Hepatocyte (in vitro differentiated cells): ENCODE results near the gene LVRN. TPM values are rescaled to one million over a fixed set of nuclear protein-coding genes. Genes with fewer than 3 reads are reported as not detected.
A peak's percentile ranks its signal among the peaks of the same experiment; 100 is the strongest.

Experiments
- DNase-seq: peaks from one replicate; pipeline ENCODE4 v3.0.0-alpha.2; 2016; ENCODE audit warnings: low spot score
- H2AFZ ChIP-seq: fragments of 200-600 bp; sonication (generic); 2 replicates; pipeline ENCODE4 v1.6.0; 2016; ENCODE audit warnings: antibody characterized with exemption, mild to moderate bottlenecking
- H3K27ac ChIP-seq: fragments of 200-600 bp; sonication (generic); 2 replicates; pipeline ENCODE4 v1.5.1; 2016; ENCODE audit warnings: mild to moderate bottlenecking
- H3K27me3 ChIP-seq: fragments of 200-600 bp; sonication (generic); 2 replicates; pipeline ENCODE4 v1.6.1; 2016
- H3K36me3 ChIP-seq: fragments of 200-600 bp; sonication (generic); replicated peaks from 2 replicates; pipeline ENCODE4 v1.5.1; 2016; ENCODE audit warnings: low read depth; ENCODE audit not compliant: insufficient read depth
- H3K4me1 ChIP-seq: fragments of 200-600 bp; sonication (generic); 2 replicates; pipeline ENCODE4 v1.5.1; 2016; ENCODE audit warnings: mild to moderate bottlenecking, moderate library complexity; ENCODE audit not compliant: insufficient read depth
- H3K4me2 ChIP-seq: fragments of 200-600 bp; sonication (generic); 2 replicates; pipeline ENCODE4 v1.6.0; 2016
- H3K4me3 ChIP-seq: fragments of 200-600 bp; sonication (generic); 2 replicates; pipeline ENCODE4 v1.5.1; 2016; ENCODE audit warnings: mild to moderate bottlenecking
- H3K79me2 ChIP-seq: fragments of 200-600 bp; sonication (generic); 2 replicates; pipeline ENCODE4 v1.6.0; 2017; ENCODE audit warnings: mild to moderate bottlenecking
- H3K9me2 ChIP-seq: fragments of 200-600 bp; sonication (generic); replicated peaks from 2 replicates; pipeline ENCODE4 v1.6.0; 2017; ENCODE audit warnings: mild to moderate bottlenecking; ENCODE audit not compliant: insufficient read depth
- H3K9me3 ChIP-seq: fragments of 200-600 bp; sonication (generic); 2 replicates; pipeline ENCODE4 v1.5.1; 2016; ENCODE audit warnings: low read depth, mild to moderate bottlenecking
- H4K20me1 ChIP-seq: fragments of 200-600 bp; sonication (generic); 2 replicates; pipeline ENCODE4 v1.6.0; 2016; ENCODE audit warnings: mild to moderate bottlenecking; ENCODE audit not compliant: insufficient read depth, poor library complexity, severe bottlenecking
- EZH2 ChIP-seq: fragments of 200-600 bp; sonication (generic); IDR thresholded peaks from 2 replicates; pipeline ENCODE4 v1.6.1; 2016; ENCODE audit warnings: antibody characterized with exemption, mild to moderate bottlenecking, borderline replicate concordance
- EZH2phosphoT487 ChIP-seq: fragments of 200-600 bp; sonication (generic); IDR thresholded peaks from one replicate; pipeline ENCODE4 v1.6.1; 2018; ENCODE audit warnings: antibody characterized with exemption, mild to moderate bottlenecking, low read depth, moderate library complexity; ENCODE audit not compliant: unreplicated experiment, severe bottlenecking
- WGBS: methylation state at CpG from one replicate; pipeline ENCODE4 v1.1.6; 2016; ENCODE audit warnings: low lambda C conversion rate; ENCODE audit errors: missing lambda C conversion rate; 5-methylcytosine and 5-hydroxymethylcytosine counted together
- polyA plus RNA-seq: library from polyadenylated mRNA; unstranded; fragments of >200 nt; fragmentation: Nextera tagmentation; extraction: Ambion mirVana; gene quantifications from 2 replicates; pipeline ENCODE4 v1.2.1, GENCODE V29; 2016
- total RNA-seq: library from RNA; depleted of rRNA; stranded (reverse); fragments of >200 nt; gene quantifications from 2 replicates; pipeline ENCODE4 v1.2.3, GENCODE V29; 2014
- TF ChIP-seq, protein P1 (sequence below): fragments of 200-600 bp; sonication (generic); IDR thresholded peaks from 2 replicates; pipeline ENCODE4 v1.5.1; 2016; ENCODE audit warnings: antibody characterized with exemption, mild to moderate bottlenecking; ENCODE audit not compliant: poor library complexity

LVRN gene
- total and polyA plus RNA-seq, 2 experiments from 2014 or later: 0.43 TPM; not detected in 1

DNA sequence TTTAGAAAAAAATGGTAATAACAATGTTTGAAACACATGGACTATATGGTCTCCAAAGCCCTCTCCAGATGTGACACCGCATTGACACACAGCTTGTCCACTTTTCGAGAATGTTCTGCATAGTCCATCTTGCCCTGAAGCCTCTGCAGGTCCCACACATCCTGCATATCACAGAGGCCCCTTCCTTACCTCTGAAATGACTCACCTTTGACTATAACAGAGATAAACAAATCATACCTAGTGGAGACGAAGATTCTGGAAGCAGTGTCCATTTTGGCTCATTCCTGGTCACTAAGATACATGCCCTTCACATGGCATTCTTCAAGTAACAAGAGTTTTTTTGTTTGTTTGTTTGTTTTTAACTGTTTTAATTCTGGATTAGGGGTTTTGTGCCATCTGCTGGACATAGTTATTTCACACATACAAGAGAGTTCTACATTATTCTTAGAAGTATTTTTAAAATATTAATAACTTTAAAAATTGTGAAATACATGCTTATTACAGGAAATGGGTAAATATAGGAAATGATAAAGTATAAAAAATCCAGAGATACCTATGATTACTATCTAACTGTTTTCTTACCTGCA is 75.1 kb downstream of the LVRN start:
- no peaks in the 10 kb centered on the region for H3K79me2 ChIP-seq
- H3K4me2 ChIP-seq: no peak overlapping the region
- peak overlapping the region; percentile 69 for H3K27ac ChIP-seq
- no peaks in the 10 kb centered on the region for H3K9me3 ChIP-seq
- 74% methylated on average over 3 of the region's 3 CpGs for WGBS
- H3K4me1 ChIP-seq: peaks cover 5% of the 10 kb centered on the region
- no peaks in the 10 kb centered on the region for H4K20me1 ChIP-seq
- H3K36me3 ChIP-seq: no peaks in the 10 kb centered on the region
- no peaks in the 10 kb centered on the region for H3K27me3 ChIP-seq
- no peak for DNase-seq
- H2AFZ ChIP-seq: no peak overlapping the region
- TF ChIP-seq EZH2: no peak
- TF ChIP-seq, protein P1, sequence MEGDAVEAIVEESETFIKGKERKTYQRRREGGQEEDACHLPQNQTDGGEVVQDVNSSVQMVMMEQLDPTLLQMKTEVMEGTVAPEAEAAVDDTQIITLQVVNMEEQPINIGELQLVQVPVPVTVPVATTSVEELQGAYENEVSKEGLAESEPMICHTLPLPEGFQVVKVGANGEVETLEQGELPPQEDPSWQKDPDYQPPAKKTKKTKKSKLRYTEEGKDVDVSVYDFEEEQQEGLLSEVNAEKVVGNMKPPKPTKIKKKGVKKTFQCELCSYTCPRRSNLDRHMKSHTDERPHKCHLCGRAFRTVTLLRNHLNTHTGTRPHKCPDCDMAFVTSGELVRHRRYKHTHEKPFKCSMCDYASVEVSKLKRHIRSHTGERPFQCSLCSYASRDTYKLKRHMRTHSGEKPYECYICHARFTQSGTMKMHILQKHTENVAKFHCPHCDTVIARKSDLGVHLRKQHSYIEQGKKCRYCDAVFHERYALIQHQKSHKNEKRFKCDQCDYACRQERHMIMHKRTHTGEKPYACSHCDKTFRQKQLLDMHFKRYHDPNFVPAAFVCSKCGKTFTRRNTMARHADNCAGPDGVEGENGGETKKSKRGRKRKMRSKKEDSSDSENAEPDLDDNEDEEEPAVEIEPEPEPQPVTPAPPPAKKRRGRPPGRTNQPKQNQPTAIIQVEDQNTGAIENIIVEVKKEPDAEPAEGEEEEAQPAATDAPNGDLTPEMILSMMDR: peak; percentile 29
- H3K4me3 ChIP-seq: no peak overlapping the region
- no peaks in the 10 kb centered on the region for H3K9me2 ChIP-seq

DNA sequence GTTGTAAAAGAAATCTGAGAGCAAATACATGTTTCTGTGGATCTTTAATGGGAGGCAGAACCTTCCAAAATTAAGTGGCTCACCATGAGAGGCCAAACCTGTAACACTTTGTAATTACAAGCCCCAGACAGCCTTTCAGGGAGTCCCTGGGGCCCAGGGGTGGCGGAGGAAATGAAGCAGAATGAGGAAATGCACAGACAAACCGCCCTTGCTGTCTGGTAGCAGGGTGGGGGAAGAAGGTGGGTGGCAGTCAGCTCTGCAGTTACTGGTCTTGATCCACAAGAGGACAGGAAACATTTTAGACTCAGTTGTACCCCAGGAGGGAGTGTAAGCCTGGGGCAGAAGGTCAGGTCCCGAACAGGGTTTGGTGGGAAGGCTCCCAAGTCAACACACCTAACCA is 76.5 kb downstream of the LVRN start:
- Histone ChIP-seq H4K20me1 (no peaks in the 10 kb centered on the region), H3K27me3 (no peaks in the 10 kb centered on the region), H2AFZ (no peak overlapping the region), H3K4me3 (no peak overlapping the region), H3K79me2 (no peaks in the 10 kb centered on the region), H3K36me3 (no peaks in the 10 kb centered on the region), H3K4me1 (peaks cover 5% of the 10 kb centered on the region), H3K4me2 (no peak overlapping the region), H3K9me3 (no peaks in the 10 kb centered on the region), H3K9me2 (no peaks in the 10 kb centered on the region), H3K27ac (no peak overlapping the region)
- DNase-seq: no peak
- WGBS: 91% methylated on average over 3 of the region's 3 CpGs
- no peak for TF ChIP-seq EZH2phosphoT487
- no peak for TF ChIP-seq EZH2
- TF ChIP-seq, protein P1: no peak

DNA sequence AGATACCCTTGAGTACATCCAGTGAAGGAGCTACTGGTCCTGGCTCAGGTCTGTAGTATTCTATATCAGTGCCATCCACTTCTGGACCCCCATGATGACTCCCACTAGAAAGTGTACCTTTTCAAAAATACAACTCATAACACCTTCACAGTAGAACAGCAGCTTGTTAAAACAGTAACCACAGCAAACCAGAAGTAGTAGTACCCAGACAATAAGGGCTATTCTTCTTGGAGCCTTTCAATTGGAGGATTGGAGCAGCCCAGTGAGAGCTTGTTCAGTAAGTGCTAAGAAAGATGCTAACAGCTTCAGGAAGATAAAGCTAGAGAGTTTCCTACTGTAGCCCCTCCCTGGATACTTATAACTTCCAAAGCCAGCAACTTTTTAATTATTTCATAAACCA is 80.1 kb downstream of the LVRN start:
- Histone ChIP-seq H3K36me3 (no peaks in the 10 kb centered on the region), H2AFZ (no peak overlapping the region), H3K4me2 (no peak overlapping the region), H3K79me2 (no peaks in the 10 kb centered on the region), H3K27ac (no peak overlapping the region), H4K20me1 (no peaks in the 10 kb centered on the region), H3K27me3 (no peaks in the 10 kb centered on the region), H3K9me3 (no peaks in the 10 kb centered on the region), H3K9me2 (no peaks in the 10 kb centered on the region), H3K4me1 (no peaks in the 10 kb centered on the region), H3K4me3 (no peak overlapping the region)
- no peak for DNase-seq
- no peak for TF ChIP-seq EZH2
- no peak for TF ChIP-seq EZH2phosphoT487
- TF ChIP-seq, protein P1: no peak

DNA sequence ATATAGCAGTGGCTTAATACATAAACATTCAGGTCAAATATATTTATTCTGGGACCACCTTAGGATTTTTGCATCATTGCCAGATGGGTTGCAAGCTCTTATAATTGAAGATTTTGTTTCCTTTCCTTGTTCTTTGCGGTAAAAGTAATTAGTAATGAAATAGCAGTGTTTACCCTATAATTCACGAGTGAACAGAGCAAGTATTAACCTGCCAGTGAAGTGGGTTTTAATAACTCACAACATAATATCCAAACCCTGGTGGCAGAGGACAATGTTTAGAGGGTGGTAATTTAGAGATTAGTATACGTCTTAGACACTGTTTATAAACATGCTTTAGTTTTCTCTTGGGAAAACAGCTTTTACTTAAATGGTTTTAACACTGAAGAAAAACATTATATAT is 81.8 kb downstream of the LVRN start:
- H3K27me3 ChIP-seq: no peaks in the 10 kb centered on the region
- no peak overlapping the region for H3K4me2 ChIP-seq
- H3K4me1 ChIP-seq: no peaks in the 10 kb centered on the region
- no peak for TF ChIP-seq EZH2phosphoT487
- TF ChIP-seq EZH2: no peak
- TF ChIP-seq, protein P1: no peak
- H3K79me2 ChIP-seq: no peaks in the 10 kb centered on the region
- no peaks in the 10 kb centered on the region for H3K9me2 ChIP-seq
- H4K20me1 ChIP-seq: no peaks in the 10 kb centered on the region
- H3K4me3 ChIP-seq: no peak overlapping the region
- WGBS: 64% methylated on average over 3 of the region's 3 CpGs
- H2AFZ ChIP-seq: no peak overlapping the region
- DNase-seq: no peak
- H3K27ac ChIP-seq: no peak overlapping the region
- no peaks in the 10 kb centered on the region for H3K36me3 ChIP-seq
- no peaks in the 10 kb centered on the region for H3K9me3 ChIP-seq
